Heart left ventricle (tissue), 16 donors: ENCODE measurements around the gene KCNN3. TPM values are rescaled to one million over a fixed set of nuclear protein-coding genes. Genes with fewer than 3 reads are reported as not detected.
A peak's percentile ranks its signal among the peaks of the same experiment; 100 is the strongest.

Source experiments
- ATAC-seq, 4 donors: fragments of 200-7000 bp; cut with Tn5 transposase; one replicate each; pipeline ENCODE4 v1.9.1; 2020 to 2022; ENCODE audit warnings: moderate library complexity in 4 of 4, mild to moderate bottlenecking in 3 of 4, moderate number of reproducible peaks in 1 of 4
- DNase-seq, 5 donors: peaks; one replicate each; pipeline ENCODE4 v3.0.0-alpha.2; 2020
- H3K27ac ChIP-seq, 12 donors: fragments of 200-600 bp; sonication (generic) in 4 of 12; one replicate each; pipeline versions ENCODE4 v1.5.0 to v1.8.0; 2016 to 2022; ENCODE audit warnings: mild to moderate bottlenecking in 2 of 12
- H3K27me3 ChIP-seq, 9 donors: fragments of 200-600 bp; sonication (generic) in 2 of 9; one replicate each; pipeline versions ENCODE4 v1.5.1 to v1.8.0; 2016 to 2022; ENCODE audit warnings: mild to moderate bottlenecking in 3 of 9
- H3K36me3 ChIP-seq, 9 donors: fragments of 200-600 bp; sonication (generic) in 2 of 9; one replicate each; pipeline versions ENCODE4 v1.5.0 to v1.8.0; 2018 to 2022; ENCODE audit warnings: mild to moderate bottlenecking in 2 of 9
- H3K4me1 ChIP-seq, 12 donors: fragments of 200-600 bp; sonication (generic) in 4 of 12; one replicate each; pipeline versions ENCODE4 v1.5.0 to v1.8.0; 2016 to 2022; ENCODE audit warnings: mild to moderate bottlenecking in 3 of 12
- H3K4me3 ChIP-seq, 12 donors: fragments of 200-600 bp; sonication (generic) in 4 of 12; one replicate each; pipeline versions ENCODE4 v1.5.0 to v1.8.0; 2017 to 2022; ENCODE audit warnings: mild to moderate bottlenecking in 9 of 12, moderate library complexity in 4 of 12
- H3K9me3 ChIP-seq, 12 donors: fragments of 200-600 bp; sonication (generic) in 4 of 12; one replicate each; pipeline versions ENCODE4 v1.5.0 to v1.8.0; 2016 to 2022; ENCODE audit warnings: mild to moderate bottlenecking in 1 of 12
- POLR2A ChIP-seq, 2 donors: fragments of 450-650 bp; IDR thresholded peaks; one replicate each; pipeline ENCODE4 v1.6.1; 2017; ENCODE audit warnings: antibody characterized with exemption in 2 of 2, mild to moderate bottlenecking in 2 of 2, moderate library complexity in 2 of 2
- WGBS, 4 donors: extraction: QIAGEN DNeasy Blood & Tissue Kit in 2 of 4; methylation state at CpG; one replicate each; pipeline versions ENCODE4 v1.1.5 to v1.1.7; 2013 to 2018; 5-methylcytosine and 5-hydroxymethylcytosine counted together
- intact Hi-C, 10 donors: fragments of 100-400 bp; cut with DNase I; formaldehyde crosslinking; loops; one replicate each; pipeline versions ENCODE4 v1.11.1 to v1.14.2; 2022
- polyA plus RNA-seq, 2 donors: library from polyadenylated mRNA; stranded (reverse); fragments of 200-250 nt; gene quantifications; one replicate each; pipeline ENCODE4 v1.2.3, GENCODE V29; 2013
- total RNA-seq, 9 donors: library from RNA; depleted of rRNA in 2 of 9; stranded (reverse); fragments of >200 nt in 2 of 9; fragmentation: NEBNext Ultra II Directional in 3 of 9; extraction: Animal tissue kit (Norgen Biotek cat#: 25700) in 3 of 9; gene quantifications; one replicate each; pipeline versions ENCODE4 v1.1.0 to v1.2.4, GENCODE V29; 2016 to 2023
- TF ChIP-seq, protein P1 (sequence below), 12 donors: fragments of 200-600 bp; sonication (generic) in 4 of 12; IDR thresholded peaks; one replicate each; pipeline versions ENCODE4 v1.5.0 to v1.8.0; 2018 to 2022; ENCODE audit warnings: antibody characterized with exemption in 12 of 12, mild to moderate bottlenecking in 5 of 12
- donor health status: ischemic (EF 13 %, LVEDD 7.1; RV severe dilation, severe dysfunction).
- donor health status: healthy with polysubstance abuse.
- donor health status: DM: no; HTN: yes; CAD: no.
- donor health status: DM: no; HTN: no; CAD: no.
- donor health status: ischemic (EF 25% LVEDD 6.9; RV normal size, moderate dysfunction).
- donor health status: ischemic (EF 25% LVEDD 5.7; RV mildly dilated, moderate dysfunction).
- donor health status: healthy.
- donor health status: DM: yes; HTN: yes; CAD: no.
- donor health status: ischemic (EF 35%, LVEDD 5.7; RV mildly dilated, moderate dysfunction).
- donor health status: nonischemic (EF 11% LVEDD 7.7; RV severe dilation, severe dysfunction).
- donor health status: DM: yes; HTN: yes; CAD: no.
- donor health status: PGD.
- donor health status: ischemic (EF 29% LVEDD 5.4; RV normal size, mild dysfunction).
- donor health status: nonischemic (EF 23%, LVEDD 6.1; RV moderate dilation, normal function).

Gene KCNN3
- total and polyA plus RNA-seq, 11 donors = 0.42 to 4.6 (median 2.2) TPM

DNA sequence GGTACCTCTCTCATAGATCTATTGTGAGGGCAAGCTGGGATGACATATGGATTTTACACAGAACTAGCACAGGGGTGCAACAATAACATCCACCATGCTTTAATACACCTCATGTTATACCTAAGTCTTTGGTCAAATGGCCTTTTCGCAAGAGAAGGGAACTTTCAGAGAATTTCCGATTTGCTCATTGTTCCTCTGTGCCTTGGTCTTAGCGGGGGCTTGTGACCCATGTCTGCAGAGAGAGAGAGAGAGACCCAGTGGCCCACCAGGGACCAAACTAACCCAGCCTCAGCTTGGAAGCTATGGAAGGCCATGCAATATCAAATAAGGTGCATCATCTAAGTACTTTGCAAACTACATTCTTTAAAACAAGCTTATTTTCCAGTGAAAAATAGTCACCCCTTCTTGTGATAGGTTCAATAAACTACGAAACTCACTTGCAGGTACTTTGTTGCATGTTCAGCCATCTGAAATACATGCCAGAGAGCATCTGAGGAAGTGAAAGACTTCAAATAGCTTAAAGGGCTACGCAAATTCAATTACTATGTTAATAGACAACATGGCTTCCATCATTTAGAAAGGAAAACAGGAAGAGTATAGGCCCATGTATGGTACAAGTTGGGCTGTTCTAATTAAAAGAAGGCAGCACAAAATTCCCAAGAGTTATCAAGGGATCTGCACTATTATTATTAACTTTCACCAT is 100.7 kb downstream of the KCNN3 start:
- H3K9me3 ChIP-seq = no peaks in the 10 kb centered on the region

DNA sequence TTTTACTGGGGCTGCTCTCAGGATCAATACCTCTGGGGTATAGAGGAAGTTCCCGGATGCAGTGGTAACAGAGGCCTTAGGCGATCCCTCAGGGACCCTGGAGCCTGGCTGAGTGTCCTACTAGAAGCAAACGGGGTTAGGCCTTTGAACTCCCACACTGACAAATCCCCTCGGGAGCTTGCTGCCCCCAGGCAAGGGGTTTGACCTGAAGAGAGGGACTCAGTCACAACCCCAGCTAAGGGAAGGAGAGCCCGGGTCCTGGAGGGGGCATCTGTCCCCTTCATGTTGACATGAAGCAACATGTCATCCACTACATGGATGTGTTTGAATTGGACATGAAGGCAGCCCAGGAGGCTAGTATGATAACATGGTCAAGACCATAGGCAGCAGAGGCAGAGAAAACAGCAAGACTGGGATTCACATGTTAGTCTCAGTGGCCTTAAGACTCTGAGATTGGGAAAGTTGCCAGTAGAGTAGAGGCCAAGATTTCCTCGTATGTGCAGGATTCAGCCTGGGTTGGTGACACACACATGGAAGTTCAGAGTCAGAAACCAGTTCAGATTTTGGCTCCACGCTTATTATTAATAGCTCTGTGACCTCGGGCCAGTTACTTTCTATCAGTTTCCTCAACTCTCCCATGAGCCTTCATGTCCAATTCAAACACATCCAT is 101.5 kb downstream of the KCNN3 start:
- intact Hi-C loops = loop anchor here in 6 of 10 donors (5.0 to 10.0 kb wide), 5 partner anchors 99 to 206 kb away; partner anchors contain the start of gene CHRNB2 (in 1 of the 6)
- ATAC-seq = peak in 3 of 4 donors; percentile 30 to 45 (median 33)
- Histone ChIP-seq H3K36me3 (peaks cover 0 to 6% (median 0%) of the 10 kb centered on the region in 9 donors), H3K27me3 (peaks cover 0 to 6% (median 0%) of the 10 kb centered on the region in 9 donors), H3K9me3 (no peaks in the 10 kb centered on the region), H3K4me1 (peaks cover 0 to 23% (median 15%) of the 10 kb centered on the region in 12 donors), H3K27ac (peak overlapping the region in 9 of 12 donors; percentile 2 to 56 (median 12)), H3K4me3 (no peak overlapping the region)
- 60 to 66% (median 62%) methylated on average over 8 of the region's 8 CpGs for WGBS, 4 donors
- peak in 2 of 5 donors; percentile 43 to 47 for DNase-seq
- TF ChIP-seq, protein P1, sequence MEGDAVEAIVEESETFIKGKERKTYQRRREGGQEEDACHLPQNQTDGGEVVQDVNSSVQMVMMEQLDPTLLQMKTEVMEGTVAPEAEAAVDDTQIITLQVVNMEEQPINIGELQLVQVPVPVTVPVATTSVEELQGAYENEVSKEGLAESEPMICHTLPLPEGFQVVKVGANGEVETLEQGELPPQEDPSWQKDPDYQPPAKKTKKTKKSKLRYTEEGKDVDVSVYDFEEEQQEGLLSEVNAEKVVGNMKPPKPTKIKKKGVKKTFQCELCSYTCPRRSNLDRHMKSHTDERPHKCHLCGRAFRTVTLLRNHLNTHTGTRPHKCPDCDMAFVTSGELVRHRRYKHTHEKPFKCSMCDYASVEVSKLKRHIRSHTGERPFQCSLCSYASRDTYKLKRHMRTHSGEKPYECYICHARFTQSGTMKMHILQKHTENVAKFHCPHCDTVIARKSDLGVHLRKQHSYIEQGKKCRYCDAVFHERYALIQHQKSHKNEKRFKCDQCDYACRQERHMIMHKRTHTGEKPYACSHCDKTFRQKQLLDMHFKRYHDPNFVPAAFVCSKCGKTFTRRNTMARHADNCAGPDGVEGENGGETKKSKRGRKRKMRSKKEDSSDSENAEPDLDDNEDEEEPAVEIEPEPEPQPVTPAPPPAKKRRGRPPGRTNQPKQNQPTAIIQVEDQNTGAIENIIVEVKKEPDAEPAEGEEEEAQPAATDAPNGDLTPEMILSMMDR (IDR thresholded peaks at IDR 0.05) = no peak
- no peak for TF ChIP-seq POLR2A (IDR thresholded peaks at IDR 0.05)

More for the DNA sequence above, 100.7 kb downstream of the KCNN3 start:
- intact Hi-C loops = loop anchor here in 6 of 10 donors (5.0 to 10.0 kb wide), 5 partner anchors 98 to 207 kb away; partner anchors contain the start of gene CHRNB2 (in 1 of the 6)
- WGBS, 4 donors = 96 to 99% (median 97%) methylated on average over 5 of the region's 5 CpGs
- Histone ChIP-seq H3K27ac (peak overlapping the region in 1 of 12 donors; percentile 25), H3K27me3 (peaks cover 0 to under 1% (median 0%) of the 10 kb centered on the region in 9 donors), H3K4me1 (peaks cover 0 to 23% (median 15%) of the 10 kb centered on the region in 12 donors), H3K4me3 (no peak overlapping the region), H3K36me3 (peaks cover 0 to 6% (median 0%) of the 10 kb centered on the region in 9 donors)
- DNase-seq (no peak), ATAC-seq (no peak)
- TF ChIP-seq POLR2A (IDR thresholded peaks at IDR 0.05) = no peak
- TF ChIP-seq, protein P1 (IDR thresholded peaks at IDR 0.05) = no peak

DNA sequence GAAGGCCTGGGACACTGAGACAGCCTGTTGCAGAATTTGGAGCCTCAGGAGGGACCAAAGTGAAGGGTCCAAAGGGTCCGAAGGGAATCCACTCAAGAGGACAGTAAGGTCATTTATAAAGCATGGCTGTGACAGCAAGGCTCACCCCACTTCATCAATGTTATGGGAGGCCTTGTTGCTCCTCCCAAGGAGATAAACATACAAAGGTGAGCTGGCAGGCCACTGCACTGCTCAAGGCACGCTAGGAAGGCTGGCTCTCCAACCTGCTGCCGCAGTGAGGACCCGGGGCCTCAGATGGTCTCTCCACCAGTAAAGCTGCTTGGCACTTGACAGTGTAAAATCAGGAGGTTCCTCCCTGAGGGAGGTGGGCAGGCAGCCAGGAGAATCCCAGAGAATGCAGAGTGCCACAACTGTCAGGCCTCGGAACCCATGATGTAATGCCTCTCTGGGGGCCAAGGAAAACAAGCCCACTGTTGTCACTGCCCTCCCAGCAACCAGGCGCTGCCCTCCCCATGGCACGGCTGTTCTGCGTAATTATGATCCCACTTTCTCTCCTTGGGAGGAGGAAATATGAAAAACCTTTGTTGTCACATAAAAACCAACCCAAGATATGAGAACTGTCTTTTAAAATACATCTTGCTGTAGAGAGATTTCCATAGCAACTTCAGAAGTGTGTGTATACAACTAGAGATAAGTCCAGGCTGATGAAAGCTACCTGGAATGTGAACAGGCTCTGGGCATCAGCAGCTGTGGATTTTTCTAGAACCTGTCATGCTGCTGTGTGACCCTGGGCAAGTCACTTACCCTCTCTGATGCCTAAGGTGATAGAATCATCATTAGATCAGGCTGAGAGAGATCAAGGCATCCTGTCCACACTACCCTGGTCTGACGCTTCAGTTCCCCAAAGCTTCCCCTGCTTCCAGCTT is 102.5 kb downstream of the KCNN3 start:
- peak; percentile 55 to 89 (median 82) for ATAC-seq
- peak in 4 of 5 donors; percentile 43 to 79 (median 64) for DNase-seq
- Histone ChIP-seq H3K27me3 (peaks cover 0 to 6% (median 0%) of the 10 kb centered on the region in 9 donors), H3K9me3 (no peaks in the 10 kb centered on the region), H3K36me3 (peaks cover 0 to 6% (median 0%) of the 10 kb centered on the region in 9 donors), H3K4me1 (peaks cover 0 to 23% (median 15%) of the 10 kb centered on the region in 12 donors), H3K27ac (peak overlapping the region in 8 of 12 donors; percentile 2 to 56 (median 18)), H3K4me3 (no peak overlapping the region)
- intact Hi-C loops = loop anchor here in 6 of 10 donors (5.0 to 10.0 kb wide), 5 partner anchors 100 to 205 kb away; partner anchors contain the start of gene CHRNB2 (in 1 of the 6)
- 39 to 65% (median 60%) methylated on average over 6 to 9 of the region's 9 CpGs for WGBS, 4 donors
- TF ChIP-seq, protein P1 (IDR thresholded peaks at IDR 0.05) = no peak
- TF ChIP-seq POLR2A (IDR thresholded peaks at IDR 0.05) = no peak
